H1 (cell line): Measurements from ENCODE around the gene CPNE5.

Experiments
- ASH2L ChIP-seq: fragments of 200-600, 300-600 bp; sonication (generic); IDR thresholded peaks from one replicate; pipeline ENCODE4 v1.7.1; 2017; ENCODE audit warnings: low read length
- CTCF ChIP-seq, 3 experiments: IDR thresholded peaks; 1 replicate in 2 of 3; 2 replicates in 1 of 3; pipeline versions ENCODE4 v1.5.1 to v1.6.1; 2011; ENCODE audit warnings: low read length in 3 of 3, mild to moderate bottlenecking in 3 of 3, inconsistent platforms in 2 of 3, low read depth in 1 of 3, moderate library complexity in 1 of 3; ENCODE audit not compliant: insufficient read depth in 1 of 3; ENCODE audit errors: control extremely low read depth in 1 of 3
- SIX5 ChIP-seq: IDR thresholded peaks from 2 replicates; pipeline ENCODE4 v1.6.1; 2011; ENCODE audit warnings: mild to moderate bottlenecking, low read depth, low read length
- SRF ChIP-seq: IDR thresholded peaks from 2 replicates; pipeline ENCODE4 v1.6.1; 2011; ENCODE audit warnings: mild to moderate bottlenecking, low read depth, low read length, moderate library complexity

- TF ChIP-seq ASH2L (no peak), SRF (no peak), CTCF (IDR thresholded peaks at IDR 0.05; ENCODE audit: control extremely low read depth in 1 of 3, insufficient read depth in 1 of 3, low read depth in 1 of 3, low read length in 3 of 3) (no peak), SIX5 (no peak)
Observed at GRCh38 chr6:36833182-36833789, 6.0 kb downstream of the CPNE5 start.
